CD4-positive, alpha-beta T cell treated with Interferon gamma for 1 hour (primary cell): ENCODE results near the gene GPSM1.

Source experiments
- DNase-seq: peaks from one replicate; pipeline ENCODE4 v3.0.0-alpha.2; 2020

GPSM1 gene

GRCh38 chr9:136305804-136306203 lies 21.5 kb upstream of the GPSM1 start:
- no peak for DNase-seq

GRCh38 chr9:136306211-136307208 lies 20.8 kb upstream of the GPSM1 start:
- DNase-seq, result no peak

- no peak for DNase-seq
Observed at GRCh38 chr9:136307215-136307750, 20.1 kb upstream of the GPSM1 start.

GRCh38 chr9:136308006-136308701 lies 19.2 kb upstream of the GPSM1 start:
- no peak for DNase-seq

GRCh38 chr9:136308702-136309053 lies 18.7 kb upstream of the GPSM1 start:
- DNase-seq, result no peak

GRCh38 chr9:136309101-136309801 lies 18.1 kb upstream of the GPSM1 start:
- DNase-seq, result peak; percentile 36

GRCh38 chr9:136309806-136310220 lies 17.5 kb upstream of the GPSM1 start:
- no peak for DNase-seq

GRCh38 chr9:136310273-136311030 lies 16.9 kb upstream of the GPSM1 start:
- DNase-seq, result no peak

- no peak for DNase-seq
Observed at GRCh38 chr9:136311051-136312008, 16.0 kb upstream of the GPSM1 start.

- no peak for DNase-seq
Observed at GRCh38 chr9:136312009-136312375, 15.3 kb upstream of the GPSM1 start.

GRCh38 chr9:136312436-136312835 lies 14.9 kb upstream of the GPSM1 start:
- peak; percentile 45 for DNase-seq

GRCh38 chr9:136313111-136314055 lies 14.0 kb upstream of the GPSM1 start:
- DNase-seq, result no peak

- no peak for DNase-seq
Observed at GRCh38 chr9:136314056-136314416, 13.3 kb upstream of the GPSM1 start.

- DNase-seq, result no peak
Observed at GRCh38 chr9:136314944-136315343, 12.4 kb upstream of the GPSM1 start.

GRCh38 chr9:136316271-136316751 lies 11.0 kb upstream of the GPSM1 start:
- DNase-seq, result peak; percentile 64

- no peak for DNase-seq
Observed at GRCh38 chr9:136316896-136317676, 10.3 kb upstream of the GPSM1 start.

- DNase-seq, result no peak
Observed at GRCh38 chr9:136317695-136318094, 9.6 kb upstream of the GPSM1 start.

- DNase-seq, result no peak
Observed at GRCh38 chr9:136318111-136318775, 9.1 kb upstream of the GPSM1 start.
